Left colon (tissue), 2 donors: Measurements from ENCODE around the gene TRIM63. TPM values are rescaled to one million over a fixed set of nuclear protein-coding genes. Genes with fewer than 3 reads are reported as not detected.
A peak's percentile ranks its signal among the peaks of the same experiment; 100 is the strongest.
"Not testable (repeated sequence)": the region's sequence is repeated elsewhere in the genome, so short reads cannot be mapped to it uniquely, and the experiment has no call there.

Source experiments
- ATAC-seq: fragments of 200-7000 bp; cut with Tn5 transposase; one replicate; pipeline ENCODE4 v1.9.1; 2020; ENCODE audit warnings: mild to moderate bottlenecking, moderate library complexity
- DNase-seq, 2 donors: peaks; one replicate each; pipeline ENCODE4 v3.0.0-alpha.2; 2020
- intact Hi-C, 2 donors: fragments of 100-400 bp; cut with DNase I in 1 of 2; cut with micrococcal nuclease in 1 of 2; formaldehyde crosslinking; loops; one replicate each; pipeline versions ENCODE4 v1.11.2 to v1.14.0; 2022; cut with DNase I, micrococcal nuclease
- long read RNA-seq: library from polyadenylated mRNA; unstranded; transcript quantifications from one replicate; pipeline ENCODE4 v2.0.0, GENCODE V29; 2021
- total RNA-seq, 2 donors: library from RNA; stranded (reverse); fragmentation: NEBNext Ultra II Directional; extraction: Animal tissue kit (Norgen Biotek cat#: 25700); gene quantifications; one replicate each; pipeline ENCODE4 v1.2.1, GENCODE V29; 2021
- donor health status: DM: no; HTN: no; CAD: no.
- donor health status: DM: yes; HTN: yes; CAD: no.

TRIM63 gene
- total RNA-seq = under 1 TPM; 0.15 to 0.25 TPM
- long read RNA-seq = 0 reads

GRCh38 chr1:26067432-26067911 lies at the start of gene TRIM63:
Gene TRIM63, minus strand, starts transcription at chr1:26067630. Its CDS starts 136 bp downstream, at chr1:26067494.
- ATAC-seq (no peak), DNase-seq (no peak)
- intact Hi-C loops = no loop called here

GRCh38 chr1:26114165-26114927 lies 46.9 kb upstream of the TRIM63 start:
- DNase-seq (no peak), ATAC-seq (peak; percentile 10)
- intact Hi-C loops = no loop called here

- ATAC-seq (peak; percentile 28), DNase-seq (peak in 1 of 2 donors; percentile 31)
- intact Hi-C loops = no loop called here
Observed at GRCh38 chr1:26112407-26112775, 45.0 kb upstream of the TRIM63 start.

- ATAC-seq (peak; percentile 76), DNase-seq (peak; percentile 92 to 96)
- intact Hi-C loops = no loop called here
Observed at GRCh38 chr1:26111530-26112406, 44.3 kb upstream of the TRIM63 start, which contains the start of gene PDIK1L. Gene PDIK1L, plus strand, starts transcription at chr1:26111824. Its CDS starts 2,485 bp downstream, at chr1:26114309.

- intact Hi-C loops = no loop called here
Observed at GRCh38 chr1:26110731-26111529, 43.5 kb upstream of the TRIM63 start.

GRCh38 chr1:26109229-26110164 lies 42.1 kb upstream of the TRIM63 start:
- ATAC-seq = no peak
- intact Hi-C loops = loop anchor here in 1 of 2 donors (5.0 kb wide), 1 partner anchor 53 kb away; no protein-coding TSS in a partner anchor

More at GRCh38 chr1:26110731-26111529, 43.5 kb upstream of the TRIM63 start:
- ATAC-seq (peak; percentile 63), DNase-seq (peak; percentile 85 to 93)

GRCh38 chr1:26105226-26105548 lies 37.8 kb upstream of the TRIM63 start:
- intact Hi-C loops = loop anchor here in 1 of 2 donors (2.0 to 5.0 kb wide), 2 partner anchors 40 to 57 kb away; no protein-coding TSS in a partner anchor
- not testable (repeated sequence) for ATAC-seq, DNase-seq

More at GRCh38 chr1:26109229-26110164, 42.1 kb upstream of the TRIM63 start:
- DNase-seq = no peak

- DNase-seq (no peak), ATAC-seq (no peak)
- intact Hi-C loops = loop anchor here in 1 of 2 donors (5.0 kb wide), 1 partner anchor 45 kb away; no protein-coding TSS in a partner anchor
Observed at GRCh38 chr1:26102526-26102925, 35.1 kb upstream of the TRIM63 start.

GRCh38 chr1:26102119-26102518 lies 34.7 kb upstream of the TRIM63 start:
- DNase-seq (no peak), ATAC-seq (no peak)
- intact Hi-C loops = loop anchor here in 1 of 2 donors (5.0 kb wide), 1 partner anchor 45 kb away; no protein-coding TSS in a partner anchor

- intact Hi-C loops = loop anchor here in 1 of 2 donors (5.0 kb wide), 1 partner anchor 47 kb away; no protein-coding TSS in a partner anchor
- DNase-seq, ATAC-seq: not testable (repeated sequence)
Observed at GRCh38 chr1:26100204-26100603, 32.8 kb upstream of the TRIM63 start.

GRCh38 chr1:26099780-26100179 lies 32.4 kb upstream of the TRIM63 start:
- DNase-seq (no peak), ATAC-seq (no peak)
- intact Hi-C loops = loop anchor here in 1 of 2 donors (5.0 kb wide), 1 partner anchor 48 kb away; no protein-coding TSS in a partner anchor

- ATAC-seq (no peak), DNase-seq (no peak)
- intact Hi-C loops = no loop called here
Observed at GRCh38 chr1:26098602-26099001, 31.2 kb upstream of the TRIM63 start.

GRCh38 chr1:26097696-26098095 lies 30.3 kb upstream of the TRIM63 start:
- ATAC-seq (no peak), DNase-seq (no peak)
- intact Hi-C loops = no loop called here

GRCh38 chr1:26096471-26096870 lies 29.0 kb upstream of the TRIM63 start:
- intact Hi-C loops = no loop called here
- DNase-seq (no peak), ATAC-seq (no peak)

- DNase-seq = no peak
- no peak for ATAC-seq
- intact Hi-C loops = no loop called here
Observed at GRCh38 chr1:26094677-26095383, 27.4 kb upstream of the TRIM63 start.

GRCh38 chr1:26094076-26094669 lies 26.7 kb upstream of the TRIM63 start:
- intact Hi-C loops = no loop called here
- DNase-seq (no peak), ATAC-seq (no peak)
